Activated CD4-positive, alpha-beta T cell treated with anti-CD3 and anti-CD28 coated beads, Interleukin-2, amount 50 U/mL, for 48 hours (primary cell): Measurements from ENCODE around the gene ARHGAP42.
"Not testable (repeated sequence)": the region's sequence is repeated elsewhere in the genome, so short reads cannot be mapped to it uniquely, and the experiment has no call there.

ENCODE experiments used
- DNase-seq, 2 experiments: peaks; one replicate each; pipeline ENCODE4 v3.0.0-alpha.2; 2020

ARHGAP42 gene

DNA sequence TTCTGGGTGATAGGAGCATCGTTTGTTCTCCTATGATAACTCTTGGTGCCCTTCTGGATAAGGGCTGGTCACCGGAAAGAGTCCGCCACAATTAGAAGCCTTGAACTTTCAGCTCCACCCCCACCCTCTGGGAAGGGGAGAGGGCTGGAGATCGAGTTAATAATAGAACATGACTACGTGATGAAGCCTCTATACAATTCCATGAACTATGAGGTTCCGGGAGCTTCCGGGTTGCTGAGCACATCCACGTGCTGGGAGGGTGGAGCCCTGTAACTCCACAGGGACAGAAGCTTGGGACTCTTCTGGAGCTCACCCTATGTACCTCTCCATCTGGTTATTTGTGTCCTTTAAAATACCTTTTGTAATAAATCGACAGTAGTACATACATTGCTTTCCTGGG, 40.3 kb downstream of the ARHGAP42 start:
- DNase-seq, result no peak

DNA sequence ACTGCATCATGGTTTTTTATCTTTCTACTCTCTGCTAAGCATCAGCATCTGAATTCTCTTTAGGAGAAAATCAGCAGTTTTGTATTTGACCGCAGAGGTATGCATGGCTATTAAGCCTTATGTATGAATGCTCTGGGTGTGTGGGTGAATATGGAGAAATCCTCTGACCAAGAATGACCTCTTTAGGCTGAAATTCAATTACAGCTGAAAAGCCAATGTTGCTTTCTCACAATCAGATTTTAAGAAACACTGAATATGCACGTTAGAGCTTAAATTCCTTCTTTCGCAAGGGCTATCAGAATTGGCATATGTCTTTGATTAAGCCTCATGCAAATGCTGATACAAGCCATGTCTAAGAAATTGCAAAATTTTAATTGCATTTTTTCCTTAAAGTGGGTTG, 43.2 kb downstream of the ARHGAP42 start:
- no peak for DNase-seq

DNA sequence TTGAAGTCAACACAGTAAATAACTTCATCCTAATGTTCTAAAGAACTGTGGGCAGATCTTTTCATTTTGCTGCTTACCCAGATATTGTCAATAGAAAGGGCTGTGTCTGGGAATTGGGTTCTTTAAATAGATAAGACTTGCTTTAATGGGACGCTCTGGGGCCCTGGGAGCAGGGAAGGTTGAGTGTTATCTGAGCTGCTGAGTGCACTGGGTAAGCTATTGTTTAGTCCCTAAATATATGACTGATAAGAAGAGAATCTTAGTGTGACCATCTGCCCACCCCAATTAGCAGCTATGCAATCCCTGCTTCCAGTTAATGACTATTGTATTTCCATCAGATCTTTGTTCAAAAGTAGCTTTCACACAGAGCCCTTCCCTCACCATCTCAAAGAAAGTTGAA, 44.4 kb downstream of the ARHGAP42 start:
- no peak for DNase-seq

DNA sequence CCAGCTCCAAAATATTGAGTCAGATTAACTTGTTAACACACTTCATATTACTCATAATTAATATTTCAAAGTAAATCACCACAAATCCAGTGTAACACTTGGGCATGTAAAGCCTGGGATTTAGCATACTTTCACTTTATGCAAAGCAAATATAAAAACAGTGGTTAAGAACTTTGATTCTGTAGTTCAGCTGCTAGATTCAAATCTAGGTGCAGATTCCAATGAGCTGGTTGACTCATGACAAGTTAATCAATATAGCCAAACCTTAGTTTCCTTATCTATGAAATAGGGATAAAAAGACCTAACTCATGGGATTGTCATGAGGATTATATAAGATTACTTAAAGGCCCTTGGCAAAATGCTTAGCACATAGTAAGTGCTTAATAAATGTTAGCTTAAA, 45.9 kb downstream of the ARHGAP42 start:
- no peak for DNase-seq

DNA sequence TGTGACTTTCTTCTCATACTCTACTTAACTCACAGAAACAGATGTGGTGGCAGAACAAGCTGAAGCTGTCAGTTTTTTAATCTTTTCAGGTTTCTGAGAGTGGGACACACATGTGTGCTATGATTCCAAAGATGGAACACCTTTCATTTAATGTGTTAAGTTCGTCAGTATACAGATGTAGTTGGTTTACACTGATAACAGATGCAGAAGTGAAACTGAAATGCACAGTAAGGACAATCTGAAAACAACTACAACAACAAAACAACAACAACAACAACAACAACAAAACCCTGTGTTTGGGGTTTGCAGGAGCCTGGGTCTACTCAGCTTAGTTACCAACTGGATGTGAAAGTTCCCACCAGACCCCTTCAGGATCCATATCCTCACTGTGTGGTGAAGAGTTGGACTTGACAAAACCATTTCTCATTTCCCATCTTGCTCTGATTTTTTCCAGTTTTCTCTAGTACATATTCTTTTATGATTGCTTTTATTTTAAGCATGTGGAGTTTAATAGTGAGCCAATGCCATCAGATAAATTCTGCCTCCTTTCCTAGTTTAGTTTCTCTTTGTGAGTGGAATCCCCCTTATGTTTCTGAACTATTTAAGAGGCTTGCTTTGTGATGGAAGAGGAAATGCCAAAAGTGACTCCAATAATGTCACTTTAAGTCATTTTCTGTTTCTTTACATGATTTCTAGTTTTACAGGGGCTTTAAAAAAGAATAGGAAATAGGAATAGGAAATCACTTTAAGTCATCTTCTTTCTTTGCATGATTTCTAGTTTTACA, 47.8 kb downstream of the ARHGAP42 start:
- no peak for DNase-seq

DNA sequence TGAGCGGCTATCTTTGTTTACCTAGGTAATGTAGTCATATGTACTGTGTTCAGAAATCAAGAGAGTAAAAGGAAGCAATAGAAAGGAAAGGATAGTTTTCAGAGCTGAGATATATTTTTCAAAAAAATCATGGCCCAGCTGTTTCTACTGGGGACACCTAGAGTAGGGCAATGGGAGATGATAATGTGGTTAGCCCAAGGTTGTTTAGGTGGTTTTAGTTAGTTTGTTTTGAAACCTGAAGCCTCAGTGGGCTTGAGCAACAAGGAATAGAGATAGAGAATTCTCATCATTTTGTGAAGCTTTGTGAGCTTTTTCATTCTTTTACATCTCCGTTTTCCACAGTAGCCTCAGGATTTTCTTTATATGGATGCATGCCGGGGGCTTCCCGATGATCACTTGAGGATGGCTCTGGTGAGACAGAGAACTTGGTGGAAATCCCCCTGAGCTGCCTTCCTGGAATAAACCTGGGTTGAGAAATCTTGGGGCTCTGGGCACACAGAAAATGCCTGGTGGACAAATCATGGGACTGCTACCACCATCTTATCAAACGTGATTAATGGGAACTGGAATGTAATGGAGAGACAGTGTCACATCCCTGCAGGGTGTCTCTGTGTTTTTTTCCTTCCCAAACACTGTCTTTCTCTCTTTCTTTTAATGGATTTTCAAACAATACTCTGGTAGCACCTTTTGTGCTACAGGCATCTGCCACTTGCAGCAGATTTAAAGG, 49.0 kb downstream of the ARHGAP42 start:
- no peak for DNase-seq

DNA sequence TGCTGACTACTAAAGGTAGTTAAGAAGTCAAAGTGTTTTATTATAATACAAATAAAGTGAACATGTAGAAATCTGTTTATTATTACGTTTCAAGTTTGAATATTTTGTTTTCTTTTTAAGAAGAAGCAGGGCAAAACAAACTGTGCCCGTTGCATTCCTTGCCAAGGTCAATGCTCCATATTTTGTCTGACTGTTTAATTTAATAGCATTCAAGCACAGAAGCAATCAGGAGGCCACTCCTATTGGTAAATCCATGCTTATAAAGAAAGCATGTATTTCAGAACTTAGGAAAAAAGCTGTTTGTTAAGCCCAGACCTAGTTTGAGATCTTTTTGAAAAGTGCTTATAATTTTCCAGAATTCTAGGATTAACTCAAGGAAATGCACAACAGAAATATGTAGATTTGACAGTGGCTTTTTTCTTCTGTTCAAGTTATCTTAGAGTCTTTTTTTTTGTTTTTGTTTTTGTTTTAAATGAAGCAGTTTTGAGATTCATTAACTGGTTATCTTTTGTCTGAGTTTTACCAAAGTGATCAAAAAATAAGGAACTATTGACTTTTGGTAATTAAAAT, 51.7 kb downstream of the ARHGAP42 start:
- no peak for DNase-seq

DNA sequence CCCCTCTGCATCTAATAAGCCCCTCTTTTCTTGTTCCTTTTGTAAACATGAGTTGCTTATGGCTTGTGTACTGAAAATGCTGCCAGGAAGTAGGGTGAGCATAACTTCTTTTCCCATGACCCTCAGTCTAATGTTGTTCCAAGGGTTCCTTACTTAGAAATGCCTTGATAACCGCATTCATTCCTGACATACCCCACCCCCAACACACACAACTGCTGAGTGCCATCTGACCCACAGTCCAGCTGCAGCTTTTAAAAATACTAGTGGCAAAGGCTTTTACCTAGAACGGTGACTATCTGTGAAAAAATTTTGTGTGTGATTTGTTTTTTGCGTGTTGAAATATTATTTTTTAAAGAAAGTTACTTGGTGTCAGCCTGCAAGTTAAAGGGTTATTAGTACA, 52.6 kb downstream of the ARHGAP42 start:
- DNase-seq, result no peak

DNA sequence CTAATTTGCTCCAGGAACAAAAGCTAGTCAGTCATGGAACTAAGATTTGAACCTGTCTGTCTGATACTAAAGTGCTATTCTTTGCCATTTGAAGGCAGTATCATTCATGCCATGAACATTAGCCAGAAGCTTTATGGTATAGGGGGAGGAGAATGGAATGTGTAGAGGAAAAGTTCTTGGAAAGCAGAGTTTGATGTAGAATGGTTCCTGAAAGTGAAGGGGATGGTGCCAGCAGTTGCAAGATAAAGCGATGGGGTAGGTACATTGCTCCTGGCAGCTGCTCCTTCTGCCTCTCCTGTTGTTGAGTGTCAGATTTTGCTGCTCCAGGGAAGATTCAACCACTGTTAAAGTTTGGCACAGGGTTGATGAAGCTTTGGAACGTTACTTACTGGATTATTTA, 53.4 kb downstream of the ARHGAP42 start:
- no peak for DNase-seq

DNA sequence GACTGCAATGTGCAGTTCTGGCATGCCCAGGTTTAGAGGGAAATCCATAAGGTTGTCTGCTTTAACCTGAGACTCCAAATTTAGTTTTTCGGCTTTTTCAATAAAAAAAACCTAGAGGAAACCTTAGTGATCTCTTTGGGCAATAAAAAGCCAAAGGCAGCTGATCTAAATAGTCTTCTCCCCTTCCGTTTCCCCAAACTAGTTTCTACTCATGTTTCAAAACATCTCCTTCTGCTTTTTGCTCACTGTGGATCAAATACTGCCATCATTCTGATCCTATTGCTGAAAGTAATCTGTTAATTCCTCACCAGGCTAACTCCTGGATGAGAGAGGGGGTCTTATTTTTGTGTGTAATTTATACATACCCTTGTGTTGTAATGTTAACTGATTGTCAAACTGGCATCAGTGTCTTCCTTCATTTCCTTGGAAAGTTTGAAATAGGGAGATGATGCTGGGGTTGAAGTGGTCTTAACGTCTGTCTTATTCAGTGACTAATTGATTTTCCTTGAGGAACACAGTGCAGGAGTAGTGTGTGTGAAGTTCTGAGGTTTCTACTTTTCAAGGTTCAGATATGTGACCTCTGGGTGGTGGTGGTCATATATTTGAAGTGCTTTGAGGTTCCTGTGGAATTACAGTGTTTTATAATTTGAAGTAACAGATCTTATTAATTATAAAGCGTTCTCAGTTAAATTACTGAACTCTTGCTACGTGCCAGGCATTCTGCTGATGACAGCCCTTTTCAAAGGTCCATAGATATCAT, 55.0 kb downstream of the ARHGAP42 start:
- no peak for DNase-seq

DNA sequence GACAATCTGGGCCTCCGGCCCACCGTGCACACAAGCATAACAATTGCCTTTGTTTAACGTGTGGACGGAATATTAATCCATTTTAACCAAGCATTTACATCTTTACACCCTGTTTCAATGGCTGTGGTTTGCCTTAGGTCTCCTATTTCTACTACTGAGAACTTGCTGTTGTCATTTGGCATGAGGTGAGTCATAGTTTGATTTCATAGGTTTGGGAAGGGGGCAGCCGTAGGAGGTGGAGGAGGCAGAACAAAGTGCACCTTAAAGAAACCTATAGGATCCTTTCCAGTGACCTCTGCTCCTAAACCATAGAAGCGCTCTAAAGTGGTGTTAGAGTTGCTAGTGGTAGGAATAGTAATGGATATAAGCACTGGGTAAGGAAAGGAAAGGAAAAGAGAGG, 59.4 kb downstream of the ARHGAP42 start:
- DNase-seq, result no peak

DNA sequence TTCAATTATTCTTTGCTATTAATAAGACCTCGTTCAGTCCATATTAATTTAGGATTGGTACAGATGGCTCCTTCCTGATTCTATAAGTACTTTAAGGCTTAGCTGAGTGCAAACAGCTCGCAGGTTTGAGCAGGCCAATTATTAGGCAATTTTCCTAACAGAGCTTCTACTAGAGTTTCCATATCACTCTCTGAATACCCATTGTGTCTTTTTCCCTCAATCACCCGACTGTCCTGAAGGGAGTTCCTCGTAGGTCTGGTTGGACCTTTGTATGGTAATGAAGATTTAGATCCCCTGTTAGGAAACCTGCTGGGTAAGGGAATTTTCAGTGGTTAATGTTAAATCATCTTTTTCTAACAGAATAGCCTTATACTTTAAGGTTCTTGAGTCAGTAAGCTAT, 61.1 kb downstream of the ARHGAP42 start:
- DNase-seq, result no peak

DNA sequence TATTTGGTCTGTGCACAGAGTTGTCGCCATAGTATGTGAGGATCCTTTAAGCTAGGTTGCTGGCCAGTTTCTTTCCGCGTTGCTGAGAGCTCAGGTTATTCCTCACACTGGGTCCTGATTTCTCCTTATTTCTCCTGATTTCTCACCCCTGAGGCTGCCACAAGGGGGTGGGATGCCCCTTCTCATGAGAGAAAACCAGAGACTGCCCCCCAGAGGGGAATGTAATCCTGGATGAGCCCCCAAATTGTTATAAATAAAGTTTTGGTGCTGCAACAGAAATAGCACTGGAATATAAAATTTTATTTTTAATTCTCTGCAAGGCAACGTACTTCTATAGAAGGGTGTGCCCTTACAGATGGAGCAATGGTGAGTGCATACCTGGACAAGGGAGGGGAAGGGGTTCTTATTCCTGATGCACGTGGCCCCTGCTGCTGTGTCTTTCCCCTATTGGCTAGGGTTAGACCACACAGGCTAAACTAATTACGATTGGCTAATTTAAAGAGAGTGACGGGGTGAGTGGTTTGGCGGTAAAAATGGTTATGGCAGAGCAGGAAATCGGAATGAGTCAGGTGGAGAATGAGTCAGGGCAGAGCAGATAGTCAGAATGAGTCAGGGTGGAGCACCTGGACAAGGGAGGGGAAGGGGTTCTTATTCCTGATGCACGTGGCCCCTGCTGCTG, 62.9 kb downstream of the ARHGAP42 start:
- not testable (repeated sequence) for DNase-seq

DNA sequence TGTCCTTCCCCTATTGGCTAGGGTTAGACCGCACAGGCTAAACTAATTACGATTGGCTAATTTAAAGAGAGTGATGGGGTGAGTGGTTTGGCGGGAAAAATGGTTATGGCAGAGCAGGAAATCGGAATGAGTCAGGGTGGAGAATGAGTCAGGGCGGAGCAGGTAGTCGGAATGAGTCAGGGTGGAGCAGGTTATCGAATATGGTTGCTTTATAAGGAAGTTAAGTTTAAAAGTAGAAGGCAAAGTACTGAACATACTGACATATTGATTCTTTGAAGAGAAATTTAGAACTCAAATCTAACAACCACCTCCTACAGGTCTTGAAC, 63.4 kb downstream of the ARHGAP42 start:
- DNase-seq, result not testable (repeated sequence)

DNA sequence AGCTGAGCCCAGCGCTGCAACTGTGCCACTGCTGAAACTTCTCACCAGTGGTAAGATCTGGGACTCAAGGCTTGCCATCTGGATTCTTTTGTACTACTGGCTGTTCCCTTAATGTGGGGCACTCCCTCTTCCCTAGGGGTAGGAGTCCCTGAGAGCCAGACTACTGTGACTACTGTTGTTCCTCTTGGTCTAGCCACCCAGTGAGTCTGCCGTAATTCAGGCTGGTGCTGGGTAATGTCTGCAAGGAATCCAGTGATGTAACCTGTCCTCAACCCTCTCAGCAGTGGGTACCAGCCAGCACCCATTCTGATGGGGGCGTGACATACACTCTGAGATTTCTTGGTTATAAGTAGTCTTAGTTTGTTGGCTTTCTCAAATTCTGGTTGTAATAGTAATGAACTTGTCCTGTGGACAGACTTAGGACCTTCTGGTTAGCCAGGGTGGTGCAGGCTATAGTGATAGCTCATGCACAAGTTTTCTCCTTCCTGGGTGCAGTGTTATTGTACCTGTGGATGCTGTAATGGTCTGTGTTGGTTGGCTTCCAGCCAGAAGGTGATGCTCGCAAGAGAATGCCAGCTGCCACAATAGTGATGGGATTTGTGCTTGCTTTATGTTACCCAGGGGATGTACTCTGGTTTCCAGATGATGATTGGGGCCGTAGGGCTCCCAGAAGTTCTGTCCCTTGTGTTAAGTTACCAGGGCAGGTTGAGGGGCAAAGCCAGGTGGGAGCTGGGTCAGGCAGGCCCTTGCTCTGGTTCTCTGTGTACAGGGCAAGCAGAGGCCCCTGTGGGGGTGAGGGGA, 65.5 kb downstream of the ARHGAP42 start:
- DNase-seq, result no peak

DNA sequence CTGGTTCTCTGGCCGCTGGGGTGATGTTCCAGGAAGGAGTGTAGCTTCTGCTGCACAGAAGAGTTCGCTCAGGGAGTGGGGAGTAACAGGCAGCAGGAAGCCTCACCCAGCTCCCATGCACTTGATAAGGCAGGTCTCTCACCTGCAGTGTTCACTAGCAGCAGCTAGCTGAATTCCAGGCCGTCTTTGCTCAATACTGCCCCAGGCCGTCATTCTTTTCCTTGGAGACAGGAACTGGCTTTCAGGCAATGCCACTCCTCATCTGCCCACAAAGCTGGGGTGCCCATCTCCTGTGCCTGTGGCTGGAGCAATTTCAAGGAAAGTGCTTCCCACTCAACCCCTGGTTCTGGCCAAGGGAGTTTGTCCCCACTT, 66.1 kb downstream of the ARHGAP42 start:
- DNase-seq, result no peak

DNA sequence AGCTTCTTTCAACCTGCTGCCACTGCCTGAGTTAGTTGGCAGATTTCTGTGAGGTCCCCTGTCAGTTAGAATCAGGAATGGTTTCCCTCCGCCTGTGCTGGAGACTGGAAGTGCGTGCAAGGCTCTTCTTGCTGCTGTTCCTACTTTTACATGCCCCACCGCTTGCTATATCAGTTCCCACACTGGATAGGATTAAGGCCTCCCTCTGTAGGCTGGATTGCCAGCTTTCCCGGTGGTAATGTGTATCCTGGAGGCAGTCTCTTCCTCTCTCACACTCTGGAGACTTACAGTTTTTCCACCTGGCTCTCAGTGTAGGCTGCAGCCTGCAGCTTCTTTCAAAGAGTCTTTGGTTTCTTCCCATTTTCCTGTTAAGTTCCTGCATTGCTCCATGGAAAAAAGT, 66.5 kb downstream of the ARHGAP42 start:
- DNase-seq, result no peak

DNA sequence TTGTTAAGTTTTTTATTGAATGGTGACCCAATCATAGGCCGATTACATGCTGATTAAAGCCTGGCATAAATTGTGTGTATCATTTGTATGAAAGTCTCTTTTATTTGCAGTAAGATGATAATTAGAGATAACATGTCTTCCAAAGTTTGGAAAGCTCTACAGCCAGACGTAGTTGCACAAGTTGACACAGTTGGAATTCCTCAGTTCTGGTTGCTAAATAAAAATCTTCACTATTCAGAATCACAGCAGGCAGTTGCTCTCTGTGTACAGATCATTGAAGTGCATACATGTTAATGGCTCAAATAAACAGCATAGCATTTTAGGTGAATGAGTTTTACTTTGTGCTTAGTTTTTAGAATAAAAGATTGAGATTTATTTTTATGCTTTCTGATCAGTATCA, 69.5 kb downstream of the ARHGAP42 start:
- DNase-seq, result no peak

DNA sequence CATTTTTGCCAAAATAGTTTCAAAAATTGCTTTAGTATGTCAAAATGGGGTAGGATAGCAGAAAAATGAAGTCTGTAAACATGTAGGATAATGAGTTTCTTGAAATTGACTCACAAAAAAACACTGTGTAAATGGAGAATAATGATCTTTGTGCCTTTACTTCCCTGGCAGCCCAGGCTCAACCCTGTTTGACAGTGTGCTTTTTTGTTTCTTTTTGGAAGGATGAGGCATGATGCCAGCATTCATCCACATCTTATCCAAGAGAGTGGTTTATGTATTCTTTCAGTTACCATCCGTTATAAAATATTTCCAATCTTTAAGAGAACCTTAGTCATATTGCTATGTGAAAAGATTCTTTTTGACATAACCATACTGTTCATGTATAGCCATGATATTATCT, 70.6 kb downstream of the ARHGAP42 start:
- DNase-seq, result no peak

DNA sequence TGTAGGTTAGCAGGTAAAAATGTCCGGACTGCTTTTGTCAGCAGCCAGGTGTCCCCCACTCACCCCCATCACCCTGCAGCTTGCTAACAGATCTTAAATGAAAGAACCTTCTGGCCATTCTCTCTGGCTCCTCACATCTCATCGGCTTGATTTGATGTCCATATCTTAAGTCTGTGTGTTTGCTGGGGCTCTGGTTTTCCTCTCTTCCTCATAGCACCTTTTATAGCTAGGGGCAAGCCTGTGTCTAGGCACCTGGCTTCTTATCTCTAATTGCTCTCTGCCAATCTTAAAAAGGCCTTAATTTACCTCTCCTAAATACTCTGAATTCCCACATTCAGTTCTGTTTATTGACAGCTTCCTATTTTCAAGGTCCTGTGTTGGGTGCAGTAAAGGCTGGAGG, 72.0 kb downstream of the ARHGAP42 start:
- DNase-seq, result no peak

DNA sequence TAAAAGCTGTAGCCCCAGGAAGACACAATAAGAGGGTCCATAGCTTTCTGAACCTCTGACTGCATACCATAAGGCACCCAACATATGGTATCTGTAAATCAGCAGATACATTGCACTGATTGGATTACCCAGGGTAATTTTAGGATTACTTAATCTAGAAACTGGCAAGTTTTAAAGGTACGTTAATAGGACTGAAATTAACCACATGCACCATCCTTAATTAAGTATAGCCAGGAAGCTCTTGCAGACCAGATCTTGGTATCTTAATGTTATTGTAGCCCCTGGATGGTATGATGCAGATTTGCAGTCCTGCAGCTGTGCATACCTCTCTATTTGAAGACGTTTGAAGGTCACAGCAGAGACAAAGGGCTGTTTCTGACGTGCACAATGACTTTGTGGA, 72.8 kb downstream of the ARHGAP42 start:
- no peak for DNase-seq

DNA sequence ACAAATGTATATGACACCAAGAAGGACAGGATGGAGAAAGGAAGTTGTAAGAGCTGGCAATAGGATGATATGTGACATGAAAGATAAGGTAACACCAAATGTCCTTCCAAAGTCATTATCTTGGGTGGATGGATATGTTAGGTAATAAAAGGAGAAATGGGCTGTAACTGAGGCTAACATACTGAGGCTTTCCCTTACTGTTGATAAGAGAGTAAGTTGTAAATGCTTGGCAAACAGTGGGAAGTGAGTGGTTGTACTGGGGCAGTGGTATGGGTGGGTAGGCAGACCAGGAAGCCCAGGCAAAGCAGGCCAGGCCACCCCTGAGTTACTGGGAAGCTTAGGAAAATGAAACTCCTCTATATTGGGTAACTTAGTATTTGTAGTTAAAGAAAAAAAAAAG, 73.7 kb downstream of the ARHGAP42 start:
- DNase-seq, result no peak
